ENCODE measurements around the gene DDX3X. TPM values are rescaled to one million over a fixed set of nuclear protein-coding genes. Genes with fewer than 3 reads are reported as not detected.

Gene DDX3X
- total and polyA plus RNA-seq, 2 of the 4 experiments (the other 2 are of a cell fraction) = 64.8 to 229 TPM

DNA sequence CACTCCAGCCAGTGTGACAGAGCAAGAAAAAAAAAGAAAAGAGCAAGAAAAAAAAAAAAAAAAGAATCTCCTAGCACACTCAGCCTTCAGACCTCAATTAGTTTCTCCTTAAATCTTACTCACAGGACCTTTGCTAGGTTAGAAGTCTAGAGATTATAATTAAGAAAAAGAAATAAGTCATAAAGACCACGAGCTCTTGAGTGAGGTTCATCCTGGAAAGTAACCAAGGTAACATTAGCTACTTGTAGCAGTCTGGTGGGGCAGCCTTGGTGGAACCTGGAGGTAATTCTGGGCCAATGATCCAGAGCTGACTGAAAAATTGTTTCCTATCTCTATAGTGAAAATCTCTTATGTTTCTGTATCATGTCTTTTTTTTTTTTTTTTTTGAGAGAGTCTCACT lies 21.2 kb upstream of the DDX3X start:
- H3K14ac ChIP-seq (replicated peaks; ENCODE audit: low read depth, low read length) = no peak overlapping the region; the same call in 1 of the 2 replicates
- no peak overlapping the region for H2AK9ac ChIP-seq (replicated peaks; ENCODE audit: low read depth, low read length, poor library complexity)
- CTCF ChIA-PET = interaction anchor here (0.7 kb wide), 1 partner anchor 540 kb away, joined by 3 read pairs; no protein-coding TSS in a partner anchor
- H3K27ac ChIP-seq (ENCODE audit: insufficient read depth, low read length) = no peak overlapping the region
- H3K9ac ChIP-seq (ENCODE audit: low read depth, low read length) = no peak overlapping the region
- H3K4ac ChIP-seq (ENCODE audit: low read depth, low read length) = no peak overlapping the region
- peaks cover 4% of the 10 kb centered on the region; the same call in 1 of the 2 replicates for H3K27me3 ChIP-seq (ENCODE audit: control insufficient read depth, insufficient read depth, low read length)
- no peak overlapping the region for H2BK15ac ChIP-seq (ENCODE audit: low read depth, low read length)
- no peak overlapping the region for H3K4me2 ChIP-seq (ENCODE audit: low read depth, low read length)
- no peak overlapping the region for H2BK120ac ChIP-seq (ENCODE audit: low read depth, low read length)
- intact Hi-C loops (cut with micrococcal nuclease) (no loop called here), dilution Hi-C loops (cut with HindIII; ENCODE audit: low sequenced_read_pairs, unreplicated experiment) (no loop called here), in situ Hi-C loops (cut with MboI; ENCODE audit: low sequenced_read_pairs) (no loop called here)
- no TSS peak for BruUV-seq (replicated peaks)
- WGBS, 2 experiments (ENCODE audit: extremely low coverage in 2 of 2, insufficient read length in 1 of 2) = no CpG with 5 or more reads among the region's 1 CpG
- no peak overlapping the region for H3K56ac ChIP-seq (ENCODE audit: extremely low read depth, insufficient read depth, low read length)
- no peak overlapping the region for H4K5ac ChIP-seq (ENCODE audit: low read depth, low read length)
- no peak overlapping the region for H2AFZ ChIP-seq (replicated peaks; ENCODE audit: low read length, poor library complexity)
- TF ChIP-seq POLR2A (IDR thresholded peaks at IDR 0.05; ENCODE audit: low read depth, low read length) = no peak
- no peak for TF ChIP-seq RFX5 (IDR thresholded peaks at IDR 0.05; ENCODE audit: low read depth, low read length)
- TF ChIP-seq, protein P1, sequence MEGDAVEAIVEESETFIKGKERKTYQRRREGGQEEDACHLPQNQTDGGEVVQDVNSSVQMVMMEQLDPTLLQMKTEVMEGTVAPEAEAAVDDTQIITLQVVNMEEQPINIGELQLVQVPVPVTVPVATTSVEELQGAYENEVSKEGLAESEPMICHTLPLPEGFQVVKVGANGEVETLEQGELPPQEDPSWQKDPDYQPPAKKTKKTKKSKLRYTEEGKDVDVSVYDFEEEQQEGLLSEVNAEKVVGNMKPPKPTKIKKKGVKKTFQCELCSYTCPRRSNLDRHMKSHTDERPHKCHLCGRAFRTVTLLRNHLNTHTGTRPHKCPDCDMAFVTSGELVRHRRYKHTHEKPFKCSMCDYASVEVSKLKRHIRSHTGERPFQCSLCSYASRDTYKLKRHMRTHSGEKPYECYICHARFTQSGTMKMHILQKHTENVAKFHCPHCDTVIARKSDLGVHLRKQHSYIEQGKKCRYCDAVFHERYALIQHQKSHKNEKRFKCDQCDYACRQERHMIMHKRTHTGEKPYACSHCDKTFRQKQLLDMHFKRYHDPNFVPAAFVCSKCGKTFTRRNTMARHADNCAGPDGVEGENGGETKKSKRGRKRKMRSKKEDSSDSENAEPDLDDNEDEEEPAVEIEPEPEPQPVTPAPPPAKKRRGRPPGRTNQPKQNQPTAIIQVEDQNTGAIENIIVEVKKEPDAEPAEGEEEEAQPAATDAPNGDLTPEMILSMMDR (conservative IDR thresholded peaks at IDR 0.05; ENCODE audit: low read depth, low read length) = no peak
- TF ChIP-seq, protein P2, sequence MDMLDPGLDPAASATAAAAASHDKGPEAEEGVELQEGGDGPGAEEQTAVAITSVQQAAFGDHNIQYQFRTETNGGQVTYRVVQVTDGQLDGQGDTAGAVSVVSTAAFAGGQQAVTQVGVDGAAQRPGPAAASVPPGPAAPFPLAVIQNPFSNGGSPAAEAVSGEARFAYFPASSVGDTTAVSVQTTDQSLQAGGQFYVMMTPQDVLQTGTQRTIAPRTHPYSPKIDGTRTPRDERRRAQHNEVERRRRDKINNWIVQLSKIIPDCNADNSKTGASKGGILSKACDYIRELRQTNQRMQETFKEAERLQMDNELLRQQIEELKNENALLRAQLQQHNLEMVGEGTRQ (IDR thresholded peaks at IDR 0.05; ENCODE audit: low read depth, low read length) = no peak
- TF ChIP-seq FOS (IDR thresholded peaks at IDR 0.05; ENCODE audit: low read depth, low read length) = no peak
- TF ChIP-seq RAD21 (IDR thresholded peaks at IDR 0.05; ENCODE audit: low read length) = no peak
- no peak for TF ChIP-seq CEBPB (IDR thresholded peaks at IDR 0.05; ENCODE audit: low read depth, low read length)
- no peak for TF ChIP-seq MAFK (IDR thresholded peaks at IDR 0.05; ENCODE audit: low read depth, low read length)
- TF ChIP-seq, protein P3, sequence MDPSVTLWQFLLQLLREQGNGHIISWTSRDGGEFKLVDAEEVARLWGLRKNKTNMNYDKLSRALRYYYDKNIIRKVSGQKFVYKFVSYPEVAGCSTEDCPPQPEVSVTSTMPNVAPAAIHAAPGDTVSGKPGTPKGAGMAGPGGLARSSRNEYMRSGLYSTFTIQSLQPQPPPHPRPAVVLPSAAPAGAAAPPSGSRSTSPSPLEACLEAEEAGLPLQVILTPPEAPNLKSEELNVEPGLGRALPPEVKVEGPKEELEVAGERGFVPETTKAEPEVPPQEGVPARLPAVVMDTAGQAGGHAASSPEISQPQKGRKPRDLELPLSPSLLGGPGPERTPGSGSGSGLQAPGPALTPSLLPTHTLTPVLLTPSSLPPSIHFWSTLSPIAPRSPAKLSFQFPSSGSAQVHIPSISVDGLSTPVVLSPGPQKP (IDR thresholded peaks at IDR 0.05; ENCODE audit: borderline replicate concordance, low read depth, low read length) = no peak
- no peak for TF ChIP-seq BHLHE40 (IDR thresholded peaks at IDR 0.05; ENCODE audit: low read depth, low read length)
- no peak for TF ChIP-seq MAZ (IDR thresholded peaks at IDR 0.05; ENCODE audit: borderline replicate concordance, low read depth, low read length)
- TF ChIP-seq RCOR1 (IDR thresholded peaks at IDR 0.05; ENCODE audit: insufficient replicate concordance, low read length) = no peak
- no peak overlapping the region for H2BK5ac ChIP-seq (ENCODE audit: low read depth, low read length, poor library complexity, severe bottlenecking)
- H2AK5ac ChIP-seq (ENCODE audit: low read depth, low read length) = no peak overlapping the region
- DNase-seq (no peak), ATAC-seq (ENCODE audit: low read depth) (no peak)
- H3K18ac ChIP-seq (ENCODE audit: low read depth, low read length) = no peak overlapping the region; the same call in 1 of the 2 replicates
- peaks cover 7% of the 10 kb centered on the region for H3K4me1 ChIP-seq (ENCODE audit: control insufficient read depth, insufficient read depth, low read length)
- no peak overlapping the region for H3K4me3 ChIP-seq (ENCODE audit: insufficient read depth, low read depth, low read length)
- no peaks in the 10 kb centered on the region for H4K20me1 ChIP-seq (ENCODE audit: insufficient read depth, low read length)
- no peaks in the 10 kb centered on the region for H3K36me3 ChIP-seq (ENCODE audit: control insufficient read depth, insufficient read depth, low read length)
- H3K23ac ChIP-seq (ENCODE audit: low read depth, low read length) = no peak overlapping the region
- H3K79me1 ChIP-seq (ENCODE audit: low read depth in 1 of 2, low read length in 2 of 2) = no peaks in the 10 kb centered on the region
- no peak overlapping the region for H2BK20ac ChIP-seq (ENCODE audit: low read depth, low read length)
- H4K8ac ChIP-seq (ENCODE audit: low read depth in 2 of 2, low read length in 2 of 2) = no peak overlapping the region
- H4K91ac ChIP-seq (ENCODE audit: insufficient read depth, low read depth, low read length) = no peak overlapping the region
- no peaks in the 10 kb centered on the region; the same call in 1 of the 2 replicates for H3K9me1 ChIP-seq (ENCODE audit: insufficient read depth, low read length)
- POLR2A ChIA-PET (ENCODE audit: unreplicated experiment) = interaction anchor here (1.1 kb wide), 1 partner anchor 21 kb away, joined by 3 read pairs; the partner anchor contains the start of gene DDX3X
- no peaks in the 10 kb centered on the region for H3K9me3 ChIP-seq (ENCODE audit: control insufficient read depth, insufficient read depth, low read length)

Measured in IMR-90 (cell line).